ENCODE data around the gene NUDT19. TPM values are rescaled to one million over a fixed set of nuclear protein-coding genes. Genes with fewer than 3 reads are reported as not detected.

Gene NUDT19
- total and polyA plus RNA-seq, 9 of the 15 experiments (the other 6 are each of a cell fraction or from before 2014, with no cell fraction given), result 9.6 to 38.6 (median 14.4) TPM

GRCh38 chr19:32671883-32672593 lies 19.6 kb upstream of the NUDT19 start (continued):
- TF ChIP-seq CEBPZ (IDR thresholded peaks at IDR 0.05; ENCODE audit: borderline replicate concordance, low read depth, low read length) (no peak), ZBTB40 (IDR thresholded peaks at IDR 0.05) (no peak), ZBTB40 (CRISPR knock-in tag; IDR thresholded peaks at IDR 0.05) (no peak), ZNF239 (CRISPR knock-in tag; IDR thresholded peaks at IDR 0.05) (no peak), RCOR1 (IDR thresholded peaks at IDR 0.05; ENCODE audit: borderline replicate concordance in 1 of 2, low read depth in 2 of 2, low read length in 2 of 2) (peak in 1 of 2 experiments; percentile 93; a peak in 3 of 4 replicates), TBL1XR1 (IDR thresholded peaks at IDR 0.05; ENCODE audit: low read length in 2 of 2) (peak; percentile 33 to 89; a peak in 2 of 4 replicates), MAZ (CRISPR knock-in tag; conservative IDR thresholded peaks at IDR 0.05 in 1 of 2, IDR thresholded peaks at IDR 0.05 in 1 of 2) (peak in 1 of 2 experiments; percentile 36; a peak in 2 of 4 replicates), ZBTB17 (CRISPR knock-in tag; IDR thresholded peaks at IDR 0.05) (peak; percentile 83; the same call in 1 of the 2 replicates), E2F8 (IDR thresholded peaks at IDR 0.05; ENCODE audit: low read depth, partially characterized antibody) (peak; percentile 45), HDGF (IDR thresholded peaks at IDR 0.05) (no peak), POLR2AphosphoS2 (IDR thresholded peaks at IDR 0.05; ENCODE audit: low read length) (no peak)

Measured in K562 (cell line).